Adipocyte (in vitro differentiated cells): ENCODE measurements around the gene ECSCR.

Experiments used
- DNase-seq: peaks from one replicate; pipeline ENCODE4 v3.0.0-alpha.2; 2015; ENCODE audit warnings: low read depth
- H3K27me3 ChIP-seq: replicated peaks from 2 replicates; pipeline ENCODE4 v1.7.0; 2013; ENCODE audit warnings: mild to moderate bottlenecking, low read length, moderate library complexity; ENCODE audit not compliant: control insufficient read depth, insufficient read depth
- H3K36me3 ChIP-seq: 2 replicates; pipeline ENCODE4 v1.7.0; 2013; ENCODE audit warnings: low read length, mild to moderate bottlenecking, moderate library complexity; ENCODE audit not compliant: control insufficient read depth, insufficient read depth, severe bottlenecking
- H3K4me1 ChIP-seq: 2 replicates; pipeline ENCODE4 v1.7.0; 2013; ENCODE audit warnings: mild to moderate bottlenecking, low read length, moderate library complexity; ENCODE audit not compliant: control insufficient read depth, insufficient read depth
- H3K4me3 ChIP-seq: 2 replicates; pipeline ENCODE4 v1.7.0; 2013; ENCODE audit warnings: mild to moderate bottlenecking, low read length, moderate library complexity
- H3K9ac ChIP-seq: 2 replicates; pipeline ENCODE4 v1.7.0; 2013; ENCODE audit warnings: mild to moderate bottlenecking, low read length, moderate library complexity
- H3K9me3 ChIP-seq: 2 replicates; pipeline ENCODE4 v1.7.0; 2013; ENCODE audit warnings: mild to moderate bottlenecking, low read length, moderate library complexity; ENCODE audit not compliant: control insufficient read depth

Gene ECSCR

DNA sequence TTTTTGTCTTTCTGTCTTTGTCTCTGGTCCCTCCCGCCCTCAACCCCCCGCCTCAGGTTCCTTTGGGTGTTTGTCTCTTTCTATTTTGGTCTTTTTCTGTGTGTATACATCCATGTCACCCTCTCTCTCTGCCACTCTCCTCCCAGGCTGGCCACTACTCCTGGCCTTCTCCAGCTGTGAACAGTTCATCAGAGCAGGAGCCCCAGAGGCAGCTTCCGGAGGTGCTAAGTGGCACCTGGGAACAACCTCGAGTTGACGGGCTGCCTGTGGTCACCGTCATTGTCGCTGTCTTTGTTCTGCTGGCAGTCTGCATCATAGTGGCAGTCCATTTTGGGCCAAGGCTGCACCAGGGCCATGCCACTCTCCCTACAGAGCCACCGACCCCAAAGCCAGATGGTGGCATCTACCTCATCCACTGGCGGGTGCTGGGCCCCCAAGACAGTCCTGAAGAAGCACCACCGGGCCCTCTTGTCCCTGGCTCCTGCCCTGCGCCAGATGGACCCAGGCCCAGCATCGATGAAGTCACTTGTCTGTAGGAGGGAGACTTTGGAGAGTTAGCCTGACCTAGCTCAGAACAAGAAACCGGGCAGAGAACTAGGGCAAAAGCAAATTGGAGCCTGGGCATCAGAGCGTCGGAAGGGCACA lies 10.0 kb upstream of the ECSCR start:
- no peaks in the 10 kb centered on the region for H3K27me3 ChIP-seq
- no peak for DNase-seq

DNA sequence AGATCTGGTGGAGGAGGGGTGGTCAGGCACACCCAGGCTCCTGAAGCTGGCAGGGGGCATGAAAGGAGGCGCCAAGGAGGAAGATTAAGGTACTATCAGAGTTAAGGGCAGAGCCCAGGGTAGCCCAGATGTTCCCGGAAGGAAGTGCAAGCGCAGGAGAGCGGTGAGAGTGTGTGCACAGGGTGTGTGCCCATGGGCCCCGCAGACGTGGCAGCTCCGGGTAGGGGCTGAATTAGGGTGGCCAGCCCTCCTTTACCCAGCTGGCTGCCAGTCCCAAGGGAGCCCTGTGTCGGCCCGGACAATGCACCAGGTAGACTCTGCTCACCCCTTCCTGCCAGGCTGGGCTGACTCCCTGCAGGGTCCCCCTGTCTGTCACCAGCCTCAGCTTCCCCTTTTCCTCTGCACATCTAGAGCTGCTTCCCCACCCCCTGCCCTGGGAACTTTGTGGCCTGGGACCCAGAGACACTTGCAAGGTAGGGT lies 8.3 kb upstream of the ECSCR start, which contains the start of gene SMIM33:
SMIM33 (plus strand) TSS at position 184 of the 480 bp plus-strand sequence; CDS start at position 302, 118 bp downstream.
- H3K4me1 ChIP-seq: peaks cover 49% of the 10 kb centered on the region
- peaks cover 3% of the 10 kb centered on the region for H3K36me3 ChIP-seq
- H3K4me3 ChIP-seq: no peak within 1 kb of the TSS
- H3K9ac ChIP-seq: no peak within 1 kb of the TSS
- DNase-seq: no peak
- no peaks in the 10 kb centered on the region for H3K27me3 ChIP-seq
- no peaks in the 10 kb centered on the region for H3K9me3 ChIP-seq

More for the DNA sequence above, 10.0 kb upstream of the ECSCR start:
- H3K4me3 ChIP-seq: no peak overlapping the region
- H3K9ac ChIP-seq: peak overlapping the region; percentile 48
- H3K36me3 ChIP-seq: peaks cover 13% of the 10 kb centered on the region
- H3K9me3 ChIP-seq: no peaks in the 10 kb centered on the region
- peaks cover 49% of the 10 kb centered on the region for H3K4me1 ChIP-seq

DNA sequence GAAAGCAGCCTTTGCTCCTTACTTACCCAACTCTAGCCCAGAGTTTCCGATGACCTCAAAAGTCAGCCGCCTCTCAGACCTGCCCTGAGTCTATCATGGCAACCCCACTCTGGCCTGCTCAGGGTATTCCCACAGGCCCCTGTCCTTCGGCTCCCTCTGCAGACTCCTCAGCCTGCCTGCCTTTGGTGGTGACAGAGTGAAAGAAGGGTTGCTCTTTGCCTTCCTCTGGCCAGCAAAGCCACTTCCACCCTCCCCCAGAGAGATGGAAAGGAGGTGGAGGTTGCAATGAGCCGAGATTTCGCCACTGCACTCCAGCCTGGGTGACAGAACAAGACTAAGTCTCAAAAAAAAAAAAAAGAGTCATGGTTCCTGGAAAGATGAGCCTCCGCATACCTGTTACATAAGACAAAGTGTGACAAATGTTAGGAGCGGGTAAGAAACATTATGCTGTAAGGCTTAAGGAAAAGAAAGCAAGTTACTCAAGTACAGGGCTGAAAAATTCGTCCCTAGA lies 5.9 kb upstream of the ECSCR start:
- DNase-seq: no peak

DNA sequence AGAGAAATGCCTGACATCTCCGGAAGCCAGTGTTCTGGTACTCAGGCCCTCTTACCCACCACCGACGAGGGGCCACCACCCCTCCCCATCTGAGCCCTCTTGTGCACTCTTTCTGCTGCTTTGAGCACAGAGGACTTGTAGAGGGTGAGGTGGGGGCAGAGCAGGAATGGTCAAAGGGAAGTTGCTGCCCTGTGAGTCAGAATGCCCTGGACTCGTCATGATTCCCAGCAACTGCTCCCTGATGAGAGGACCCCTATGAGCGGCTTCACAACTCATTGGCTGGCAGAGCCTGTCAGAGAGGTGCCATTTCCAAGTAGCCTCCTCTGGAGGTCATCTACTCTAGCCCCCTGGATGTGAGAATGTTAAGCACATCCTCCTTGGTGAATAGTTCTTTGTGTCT lies 845 bp downstream of the ECSCR start:
- H3K9me3 ChIP-seq: no peaks in the 10 kb centered on the region
- H3K36me3 ChIP-seq: no peaks in the 10 kb centered on the region
- H3K4me3 ChIP-seq: no peak overlapping the region
- H3K4me1 ChIP-seq: no peaks in the 10 kb centered on the region
- no peak overlapping the region for H3K9ac ChIP-seq
- H3K27me3 ChIP-seq: no peaks in the 10 kb centered on the region
- peak; percentile 25 for DNase-seq

More for the DNA sequence above, 5.9 kb upstream of the ECSCR start:
- Histone ChIP-seq H3K4me1 (peaks cover 27% of the 10 kb centered on the region), H3K9ac (peak overlapping the region; percentile 54), H3K27me3 (no peaks in the 10 kb centered on the region), H3K36me3 (no peaks in the 10 kb centered on the region), H3K9me3 (no peaks in the 10 kb centered on the region), H3K4me3 (no peak overlapping the region)

DNA sequence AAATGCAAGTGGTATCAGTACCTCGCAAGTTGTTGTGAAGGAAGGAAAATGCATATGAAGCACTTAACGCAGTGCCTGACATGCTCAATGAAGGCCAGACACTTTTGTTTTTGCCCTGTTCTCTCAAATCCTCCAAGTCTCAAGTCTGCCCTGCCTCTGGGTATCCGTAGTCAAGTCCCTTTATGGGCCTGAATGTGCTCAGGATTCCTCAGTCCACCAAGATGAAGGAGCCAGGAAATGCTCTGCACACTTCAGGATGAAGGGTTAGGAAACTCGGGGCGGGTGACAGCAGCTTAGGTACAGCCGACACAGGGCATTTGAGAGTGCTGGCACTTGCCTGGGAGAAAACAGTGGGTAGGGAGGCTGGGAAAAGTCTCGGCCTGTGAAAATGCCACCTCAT lies 1.4 kb downstream of the ECSCR start:
- no peaks in the 10 kb centered on the region for H3K4me1 ChIP-seq
- no peaks in the 10 kb centered on the region for H3K27me3 ChIP-seq

DNA sequence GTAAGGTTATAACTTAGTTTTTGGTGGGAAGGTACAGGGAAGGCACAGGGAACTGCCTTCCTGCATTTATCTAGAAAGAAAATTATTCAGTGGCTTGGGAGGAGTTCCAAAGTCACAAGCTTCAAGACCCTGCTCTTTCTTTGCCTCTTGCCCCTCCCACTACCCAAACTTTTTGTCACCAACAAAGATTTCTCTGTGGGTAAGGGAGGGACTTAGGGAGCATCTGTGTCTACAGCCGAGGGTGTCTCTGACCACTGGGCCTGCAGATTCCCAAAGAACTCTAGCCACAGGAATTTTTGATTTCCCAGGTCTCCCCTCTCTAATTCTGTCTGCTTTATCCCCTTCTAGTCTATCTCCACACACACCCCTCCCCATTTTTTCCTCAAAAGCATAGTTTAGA lies 2.1 kb downstream of the ECSCR start:
- H3K27me3 ChIP-seq: no peaks in the 10 kb centered on the region
- H3K9ac ChIP-seq: no peak overlapping the region
- no peak for DNase-seq
- no peak overlapping the region for H3K4me3 ChIP-seq
- no peaks in the 10 kb centered on the region for H3K9me3 ChIP-seq
- H3K4me1 ChIP-seq: no peaks in the 10 kb centered on the region
- no peaks in the 10 kb centered on the region for H3K36me3 ChIP-seq

More for the DNA sequence above, 1.4 kb downstream of the ECSCR start:
- no peak for DNase-seq
- Histone ChIP-seq H3K9me3 (no peaks in the 10 kb centered on the region), H3K9ac (no peak overlapping the region), H3K36me3 (no peaks in the 10 kb centered on the region), H3K4me3 (no peak overlapping the region)

DNA sequence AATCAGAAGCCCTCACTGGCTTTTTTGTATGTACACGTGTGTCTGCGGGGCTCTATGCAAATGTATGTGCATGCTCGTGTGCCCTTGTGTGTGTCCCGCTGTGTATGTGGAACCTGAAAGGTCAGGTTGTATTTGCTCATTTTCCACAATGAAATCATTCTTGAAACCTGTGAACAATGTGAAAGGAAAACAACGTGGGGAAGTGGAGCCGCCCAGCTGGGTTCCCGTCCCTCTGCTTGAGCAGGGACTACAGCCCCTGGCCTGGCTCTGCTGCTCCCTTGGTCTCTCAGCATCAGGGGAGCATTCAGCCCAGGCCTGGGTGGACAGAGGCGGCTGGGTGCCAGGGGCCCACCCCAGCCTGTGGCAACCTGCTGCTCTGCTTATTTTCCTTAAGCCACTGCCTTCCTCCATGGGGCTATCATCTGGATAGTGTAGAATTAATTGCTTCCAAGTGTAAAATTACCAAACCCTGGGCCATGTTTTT lies 3.0 kb downstream of the ECSCR start:
- H3K27me3 ChIP-seq: no peaks in the 10 kb centered on the region
- no peak overlapping the region for H3K4me3 ChIP-seq
- no peaks in the 10 kb centered on the region for H3K4me1 ChIP-seq
- no peak for DNase-seq
- no peaks in the 10 kb centered on the region for H3K36me3 ChIP-seq
- H3K9me3 ChIP-seq: no peaks in the 10 kb centered on the region
- no peak overlapping the region for H3K9ac ChIP-seq

DNA sequence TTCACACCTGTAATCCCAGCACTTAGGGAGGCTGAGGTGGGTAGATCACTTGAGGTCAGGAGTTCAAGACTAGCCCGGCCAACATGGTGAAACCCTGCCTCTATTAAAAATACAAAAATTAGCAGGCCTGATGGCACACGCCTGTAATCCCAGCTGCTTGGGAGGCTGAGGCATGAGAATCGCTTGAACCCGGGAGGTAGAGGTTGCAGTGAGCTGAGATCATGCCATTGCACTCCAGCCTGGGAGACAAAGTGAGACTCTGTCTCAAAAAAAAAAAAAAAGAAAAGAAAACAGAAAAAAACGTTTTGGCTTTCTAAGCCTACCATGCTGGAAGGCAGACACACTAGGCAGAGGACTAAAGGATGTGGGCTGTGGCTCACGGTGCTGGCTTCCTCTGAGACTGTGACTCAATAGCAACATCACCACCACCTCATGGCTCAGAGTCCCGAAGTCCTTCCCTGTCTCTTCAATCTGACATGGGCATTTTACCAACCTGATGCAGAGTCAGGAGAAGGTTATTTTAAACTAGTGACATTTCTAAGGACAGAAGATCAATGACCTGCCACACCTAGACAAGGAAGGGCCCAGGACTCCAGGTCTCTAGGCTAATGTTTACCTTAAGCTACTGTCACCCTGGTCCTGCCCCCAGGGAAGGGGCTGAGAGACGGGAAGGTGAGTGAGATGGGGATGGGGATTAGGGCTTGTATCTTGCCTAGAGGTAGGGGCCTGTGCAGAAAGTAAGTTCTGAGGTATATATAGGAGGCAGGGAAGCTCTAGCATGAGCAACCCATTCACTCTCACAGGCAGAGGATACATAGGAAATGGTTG lies 3.7 kb downstream of the ECSCR start:
- DNase-seq: peak; percentile 22
- no peaks in the 10 kb centered on the region for H3K36me3 ChIP-seq
- H3K27me3 ChIP-seq: no peaks in the 10 kb centered on the region

DNA sequence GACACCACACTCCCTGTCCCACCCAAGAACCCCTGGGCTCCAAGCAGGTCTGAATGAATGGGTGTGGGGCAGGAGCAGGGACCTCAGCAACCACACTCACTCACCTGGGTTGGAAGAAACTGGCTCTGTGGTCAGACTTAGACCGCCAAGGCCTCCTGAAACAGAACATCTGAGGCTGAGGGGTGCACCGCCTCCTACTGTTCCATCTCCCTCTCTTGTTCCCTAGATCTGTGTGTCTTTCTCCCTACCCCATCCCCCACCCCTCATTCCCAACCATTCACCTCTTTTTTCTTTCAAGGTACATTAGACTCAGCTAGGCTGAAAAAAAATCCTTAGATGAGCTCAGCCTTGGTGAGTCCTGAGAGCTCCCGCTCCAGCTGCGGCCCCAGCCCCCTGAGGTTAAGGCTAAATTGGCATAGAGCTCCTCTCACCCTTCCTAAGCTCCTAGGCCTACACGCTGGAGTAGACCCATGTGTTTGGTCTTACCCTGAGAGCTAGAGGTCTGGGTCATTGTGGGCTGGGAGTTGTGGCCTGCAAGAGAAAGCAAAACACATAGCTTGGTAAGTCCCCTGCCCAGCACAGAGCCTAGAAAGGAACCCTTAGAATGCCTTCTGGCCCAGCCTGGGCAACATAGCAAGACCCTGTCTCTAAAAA lies 4.8 kb downstream of the ECSCR start:
- Histone ChIP-seq H3K4me1 (no peaks in the 10 kb centered on the region), H3K9me3 (no peaks in the 10 kb centered on the region), H3K4me3 (no peak overlapping the region), H3K9ac (no peak overlapping the region), H3K27me3 (no peaks in the 10 kb centered on the region), H3K36me3 (no peaks in the 10 kb centered on the region)
- no peak for DNase-seq

More for the DNA sequence above, 3.7 kb downstream of the ECSCR start:
- no peaks in the 10 kb centered on the region for H3K4me1 ChIP-seq
- H3K9me3 ChIP-seq: no peaks in the 10 kb centered on the region
- H3K9ac ChIP-seq: no peak overlapping the region
- no peak overlapping the region for H3K4me3 ChIP-seq

DNA sequence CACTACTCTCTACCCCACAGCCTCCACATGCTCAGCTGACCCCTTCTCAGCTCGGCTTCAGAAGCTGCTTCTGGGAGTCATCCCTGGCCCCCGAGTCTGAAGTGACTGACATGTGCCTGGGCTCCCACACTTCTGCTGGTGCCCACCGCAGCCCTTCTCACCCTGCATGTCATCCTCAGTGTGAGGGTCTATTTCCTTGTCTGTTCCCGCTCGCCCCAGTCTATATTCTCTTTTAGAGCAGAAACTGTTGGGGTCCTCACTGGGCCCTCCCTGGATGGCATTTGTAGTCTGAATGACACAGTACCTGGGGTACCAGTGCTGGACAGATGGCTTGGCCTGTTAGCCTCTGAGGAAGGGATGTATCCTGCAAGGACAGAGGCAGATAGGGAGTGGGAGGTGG lies 5.3 kb downstream of the ECSCR start:
- Histone ChIP-seq H3K27me3 (no peaks in the 10 kb centered on the region), H3K9ac (no peak overlapping the region), H3K36me3 (no peaks in the 10 kb centered on the region), H3K4me3 (no peak overlapping the region), H3K9me3 (no peaks in the 10 kb centered on the region), H3K4me1 (no peaks in the 10 kb centered on the region)
- no peak for DNase-seq

DNA sequence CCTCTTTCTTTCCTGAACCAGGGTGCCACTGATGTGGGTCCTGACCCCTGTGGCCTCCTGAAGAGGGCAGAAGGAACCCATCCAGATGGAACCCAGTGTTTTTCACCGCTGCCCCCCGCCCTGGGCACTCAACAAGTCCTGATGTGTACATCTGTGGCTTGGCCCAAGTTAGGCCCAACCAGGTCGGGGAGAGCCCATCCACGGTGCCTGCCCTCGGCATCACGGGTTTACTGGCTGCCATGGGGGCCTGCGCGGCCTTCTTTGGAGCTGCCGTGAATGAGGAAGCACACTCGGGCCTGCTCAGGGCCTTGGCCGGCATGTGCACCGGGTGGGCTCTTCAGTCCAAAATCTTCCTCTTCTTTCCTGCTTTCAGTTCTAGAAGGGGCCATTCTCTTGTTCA lies 5.8 kb downstream of the ECSCR start:
- Histone ChIP-seq H3K27me3 (no peaks in the 10 kb centered on the region), H3K4me3 (no peak overlapping the region), H3K36me3 (no peaks in the 10 kb centered on the region), H3K4me1 (no peaks in the 10 kb centered on the region), H3K9me3 (no peaks in the 10 kb centered on the region), H3K9ac (no peak overlapping the region)
- DNase-seq: no peak
